ENCODE measurements around the gene DGAT2.

DNA sequence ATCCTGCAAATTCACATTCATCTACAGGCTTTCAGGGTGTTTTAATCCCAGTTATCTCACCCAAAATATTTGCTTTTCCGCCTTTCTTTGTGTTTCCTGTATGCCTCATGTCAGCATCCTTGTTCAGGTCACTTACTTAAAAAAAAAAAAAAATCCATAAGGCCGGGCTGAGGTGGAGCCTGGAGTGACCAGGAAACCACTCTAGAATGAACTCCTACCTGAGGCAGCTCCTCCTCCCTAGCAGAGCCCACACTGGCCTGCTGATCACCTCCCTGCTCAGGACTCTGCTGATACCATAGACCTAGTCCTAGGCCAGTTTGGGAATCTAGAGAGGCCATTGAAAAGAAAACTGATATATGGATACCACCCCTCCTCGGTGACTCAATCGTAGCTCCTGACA, 8.7 kb upstream of the DGAT2 start:
- TF ChIP-seq CTCF (IDR thresholded peaks at IDR 0.05), result no peak
- no peak for TF ChIP-seq POLR2A (IDR thresholded peaks at IDR 0.05)
- no peak for TF ChIP-seq EP300 (IDR thresholded peaks at IDR 0.05)
